NCI-H146 treated with DMSO at 0.1 percent for 48 hours (cell line): ENCODE results near the gene APPBP2.
"Not testable (repeated sequence)": the region's sequence is repeated elsewhere in the genome, so short reads cannot be mapped to it uniquely, and the experiment has no call there.

Experiments
- DNase-seq: peaks from one replicate; lab custom pipeline; 2025; ENCODE audit not compliant: unreplicated experiment; lab: John Stamatoyannopoulos, UW

Gene APPBP2

DNA sequence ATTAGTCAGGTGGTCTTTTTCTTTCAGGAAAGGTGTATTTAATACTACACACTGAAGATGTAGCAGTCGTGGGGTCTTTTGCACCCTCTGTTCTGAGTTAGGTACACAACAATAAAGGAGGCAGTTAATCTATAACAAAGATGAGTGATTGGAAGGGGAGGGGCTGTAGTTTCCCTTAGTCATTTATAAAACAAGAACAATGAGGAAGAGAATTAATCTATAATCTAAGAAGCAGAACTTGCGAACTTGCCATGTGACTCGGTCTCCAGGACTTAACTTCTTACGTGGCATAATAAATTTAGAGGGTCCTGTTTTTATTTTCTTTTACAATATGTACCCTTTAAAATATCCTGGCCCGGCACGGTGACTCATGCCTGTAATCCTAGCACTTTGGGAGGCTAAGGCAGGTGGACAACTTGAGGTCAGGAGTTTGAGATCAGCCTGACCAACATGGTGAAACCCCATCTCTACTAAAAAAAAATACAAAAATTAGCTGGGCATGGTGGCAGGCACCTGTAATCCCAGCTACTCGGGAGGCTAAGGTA lies 8.6 kb upstream of the APPBP2 start:
- DNase-seq = no peak

DNA sequence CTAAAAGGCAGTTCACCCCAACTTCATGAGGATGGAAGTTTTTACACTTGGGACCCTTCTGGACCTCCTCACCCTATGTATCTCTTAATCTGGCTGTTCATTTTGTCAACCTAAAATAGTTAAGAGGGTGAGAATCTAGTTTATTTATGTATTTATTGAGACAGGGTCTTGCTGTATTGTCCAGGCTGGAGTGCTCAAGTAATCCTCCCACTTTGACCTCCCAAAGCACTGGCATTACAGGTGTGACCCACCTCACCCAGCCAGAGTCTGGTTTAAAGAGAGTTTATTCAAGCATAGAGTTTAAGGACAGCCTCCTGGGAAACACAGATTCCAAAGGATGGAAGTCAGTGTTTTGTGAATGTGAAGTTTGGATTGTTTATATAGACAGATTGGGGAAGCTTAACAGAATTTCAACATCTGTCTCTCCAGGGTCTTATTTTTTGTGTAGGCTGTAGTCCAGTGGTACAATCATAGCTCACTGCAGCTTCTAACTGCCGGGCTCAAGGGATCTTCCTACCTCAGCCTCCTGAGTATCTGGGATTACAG lies 8.0 kb upstream of the APPBP2 start:
- no peak for DNase-seq

GRCh38 chr17:60529806-60530205 lies 3.8 kb upstream of the APPBP2 start:
- no peak for DNase-seq

GRCh38 chr17:60528828-60529227 lies 2.8 kb upstream of the APPBP2 start:
- no peak for DNase-seq

GRCh38 chr17:60527701-60528100 lies 1.7 kb upstream of the APPBP2 start:
- no peak for DNase-seq

- no peak for DNase-seq
These were observed 684 bp upstream of the APPBP2 start for GRCh38 chr17:60526726-60527125.

GRCh38 chr17:60525328-60525684 lies 736 bp downstream of the APPBP2 start:
- no peak for DNase-seq

DNA sequence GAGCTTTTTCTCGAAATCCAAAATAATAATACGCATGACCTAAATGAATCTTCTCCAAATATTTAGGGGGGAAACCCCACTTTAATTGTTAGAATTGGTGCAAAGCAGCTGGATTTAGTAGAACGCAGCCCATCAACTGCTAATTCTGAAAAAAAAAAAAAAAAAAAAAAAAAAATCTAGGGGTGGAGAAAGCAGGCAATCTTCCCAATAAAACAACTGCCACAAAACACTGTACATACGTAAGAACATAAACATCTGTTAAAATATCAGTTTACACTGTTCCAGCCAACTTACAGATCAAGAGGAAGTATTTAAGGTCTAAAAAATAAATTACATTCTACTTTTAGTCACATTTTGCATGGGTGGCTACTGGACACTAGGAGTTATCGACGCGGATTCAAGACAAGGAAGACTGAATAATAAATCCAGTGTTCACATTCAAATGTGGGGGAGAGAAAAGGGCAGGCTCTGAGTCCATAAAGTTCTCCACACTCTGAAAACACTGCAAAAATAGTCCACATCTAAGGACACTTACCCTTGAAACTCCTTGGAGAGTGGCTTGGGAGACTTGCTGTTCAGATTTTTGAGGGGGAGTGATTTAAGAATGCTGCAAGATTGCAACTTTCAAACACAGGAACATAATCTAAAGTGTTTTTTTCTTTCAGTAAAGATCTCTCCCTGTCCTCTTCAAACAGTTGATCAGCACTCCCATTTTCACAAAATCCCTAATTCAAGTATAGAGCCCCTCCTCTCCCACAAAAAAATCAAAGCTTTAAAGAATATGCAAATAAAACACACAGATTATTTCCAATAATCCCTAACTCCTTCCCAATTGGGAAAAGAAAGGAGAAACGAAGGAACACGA lies 1.3 kb downstream of the APPBP2 start:
- no peak for DNase-seq

- no peak for DNase-seq
These were observed 2.2 kb downstream of the APPBP2 start for GRCh38 chr17:60523822-60524221.

DNA sequence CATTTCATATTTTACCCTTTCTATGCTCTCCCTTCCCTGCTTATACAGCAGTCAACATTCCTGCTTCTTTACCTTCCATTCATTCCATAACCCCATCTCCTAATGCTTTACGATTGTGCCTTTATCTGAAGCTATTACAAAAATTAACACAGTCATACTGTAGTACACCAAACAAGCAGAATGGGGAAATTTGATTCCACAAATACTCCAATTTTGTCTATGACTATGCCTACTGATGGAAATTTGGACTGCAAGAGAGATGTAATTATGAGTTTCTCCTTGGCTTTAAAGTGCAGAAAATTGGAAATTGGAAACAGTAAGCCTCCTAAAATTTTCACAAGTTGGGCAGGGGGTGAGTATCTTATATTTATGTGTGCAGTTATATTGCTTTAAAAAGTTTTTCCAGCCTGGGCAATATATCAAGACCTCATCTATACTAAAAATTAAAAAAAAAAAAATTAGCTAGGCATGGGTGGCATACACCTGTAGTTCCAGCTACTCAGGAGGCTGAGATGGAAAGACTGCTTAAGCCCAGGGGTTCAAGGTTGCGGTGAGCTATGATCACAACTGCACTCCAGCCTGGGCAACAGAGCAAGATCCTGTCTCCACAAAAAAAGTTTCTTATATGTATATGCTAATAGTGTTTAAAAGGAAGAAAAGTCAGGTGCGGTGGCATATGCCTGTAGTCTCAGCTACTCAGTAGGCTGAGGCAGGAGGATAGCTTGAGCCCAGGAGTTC lies 3.0 kb downstream of the APPBP2 start:
- no peak for DNase-seq

DNA sequence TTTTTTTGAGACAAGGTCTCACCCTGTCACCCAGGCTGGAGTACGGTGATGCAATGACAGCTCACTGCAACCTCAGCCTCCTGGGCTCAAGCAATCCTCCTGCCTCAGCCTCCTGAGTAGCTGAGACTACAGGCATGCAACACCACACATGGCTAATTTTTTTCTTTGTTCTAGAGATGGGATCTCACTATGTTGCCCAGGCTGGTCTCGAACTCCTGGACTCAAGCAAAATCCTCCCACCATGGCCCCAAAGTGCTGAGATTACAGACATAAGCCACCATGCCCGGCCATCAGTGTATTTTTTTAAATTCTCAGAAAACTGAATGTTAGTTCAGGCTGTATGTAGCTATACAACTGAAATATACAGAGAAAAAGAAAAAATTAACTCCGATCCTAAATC lies 6.2 kb downstream of the APPBP2 start:
- no peak for DNase-seq

- DNase-seq = not testable (repeated sequence)
These were observed 10.4 kb downstream of the APPBP2 start for GRCh38 chr17:60515683-60516082.

DNA sequence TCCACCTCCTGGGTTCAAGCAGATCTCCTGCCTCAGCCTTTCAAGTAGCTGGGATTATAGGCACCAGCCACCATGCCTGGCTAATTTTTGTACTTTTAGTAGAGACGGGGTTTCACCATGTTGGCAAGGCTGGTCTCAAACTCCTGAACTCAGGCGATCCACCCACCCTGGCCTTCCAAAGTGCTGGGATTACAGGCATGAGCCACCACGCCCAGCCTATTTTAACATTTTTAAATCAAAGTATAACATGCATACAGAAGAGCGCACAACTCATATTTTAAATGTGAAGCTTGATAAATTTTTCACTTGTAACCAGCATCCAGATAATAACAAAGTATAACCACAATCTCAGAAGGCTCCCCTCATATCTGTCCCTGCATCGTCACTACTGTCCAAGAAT lies 10.8 kb downstream of the APPBP2 start:
- DNase-seq = not testable (repeated sequence)

DNA sequence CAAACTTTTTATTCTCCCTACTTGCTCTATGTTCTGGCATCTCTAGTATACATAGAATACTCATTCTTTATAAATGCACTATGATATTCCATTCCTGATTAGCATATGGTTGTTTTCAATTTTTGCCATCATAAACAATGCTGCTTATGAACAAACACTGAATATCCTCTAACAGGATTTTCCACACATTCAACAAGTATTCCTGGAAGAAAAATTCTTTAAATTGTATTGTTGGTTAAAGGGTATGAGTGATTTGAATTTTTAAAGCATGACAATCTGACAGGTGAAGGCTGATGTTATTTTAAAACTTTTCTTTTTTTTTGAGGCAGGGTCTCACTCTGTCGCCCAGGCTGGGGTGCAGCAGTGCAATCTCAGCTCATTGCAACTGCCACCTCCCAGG lies 11.5 kb downstream of the APPBP2 start:
- DNase-seq = no peak

- DNase-seq = no peak
These were observed 12.0 kb downstream of the APPBP2 start for GRCh38 chr17:60514053-60514452.

DNA sequence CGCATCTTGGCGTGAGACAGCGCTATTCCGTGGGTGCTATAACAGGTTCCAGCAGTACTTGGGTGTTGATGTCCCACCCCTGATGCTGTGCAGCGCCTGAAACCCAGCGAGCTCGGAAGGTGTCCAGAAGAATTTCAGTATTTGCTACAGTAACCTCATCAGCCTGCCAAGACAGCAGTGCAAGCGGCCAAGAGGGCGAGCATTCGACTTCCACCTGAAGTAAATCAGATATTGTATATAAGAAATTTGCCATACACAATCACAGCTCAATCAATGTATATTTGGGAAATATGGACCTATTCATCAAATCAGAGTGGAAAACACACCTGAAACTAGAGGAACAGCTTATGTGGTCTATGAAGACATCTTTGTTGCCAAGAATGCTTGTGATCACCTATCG lies 13.0 kb downstream of the APPBP2 start:
- no peak for DNase-seq

- no peak for DNase-seq
These were observed 15.3 kb downstream of the APPBP2 start for GRCh38 chr17:60510723-60511122.

- no peak for DNase-seq
These were observed 16.0 kb downstream of the APPBP2 start for GRCh38 chr17:60510031-60510430.

GRCh38 chr17:60508384-60508980 lies 17.6 kb downstream of the APPBP2 start:
- no peak for DNase-seq

DNA sequence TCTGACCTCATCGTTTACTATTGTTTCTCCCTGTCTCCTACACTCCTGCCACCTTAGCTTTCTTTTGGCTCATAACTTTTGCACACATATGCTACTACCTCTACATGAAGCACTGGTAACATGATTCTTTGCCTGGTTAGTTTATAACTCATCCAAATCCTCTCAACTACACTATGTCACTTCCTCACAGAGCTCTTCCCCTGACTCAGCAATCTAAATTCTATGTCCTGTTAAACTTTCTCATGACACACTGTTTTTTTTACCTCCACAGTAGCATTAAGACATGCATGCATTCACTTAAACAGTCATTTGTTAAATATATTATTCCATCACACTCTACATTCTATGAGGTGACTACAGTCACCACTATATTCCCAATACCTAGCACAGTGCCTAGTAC lies 19.7 kb downstream of the APPBP2 start:
- DNase-seq = no peak

DNA sequence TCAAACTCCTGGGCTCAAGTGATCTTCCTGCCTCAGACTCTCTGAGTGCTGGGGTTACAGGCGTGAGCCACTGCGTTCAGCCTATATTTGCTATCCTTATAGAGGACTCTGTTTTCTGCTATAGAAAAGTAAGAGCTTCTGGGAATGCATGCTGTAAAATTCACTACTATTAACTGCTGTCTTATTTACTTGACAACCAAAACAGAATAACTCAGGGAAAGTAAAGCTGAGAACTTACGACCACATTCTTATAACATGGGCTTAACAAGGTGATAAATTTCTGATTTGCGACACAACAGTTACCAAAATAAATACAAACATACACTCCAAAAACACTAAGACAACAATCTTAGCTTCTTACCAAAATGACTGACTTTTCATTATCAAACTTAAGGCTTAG lies 23.9 kb downstream of the APPBP2 start:
- no peak for DNase-seq

DNA sequence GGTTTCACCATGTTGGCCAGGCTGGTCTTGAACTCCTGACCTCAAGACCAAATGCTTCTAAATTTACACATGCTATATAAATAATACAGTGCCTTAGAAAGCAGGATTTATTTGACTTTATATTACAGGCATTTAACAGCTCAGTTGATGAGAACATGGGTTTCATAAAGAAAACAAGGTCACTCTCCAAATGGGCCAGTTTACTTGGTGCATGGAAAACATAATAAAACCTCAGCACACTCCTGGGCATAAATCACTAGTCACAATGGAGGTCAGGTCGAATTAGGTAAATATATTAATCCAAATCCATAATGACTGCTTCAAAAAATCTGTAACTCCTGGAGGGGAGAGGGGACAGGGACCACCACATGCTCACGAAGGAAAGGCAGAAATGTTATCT lies 24.5 kb downstream of the APPBP2 start:
- no peak for DNase-seq
